Neural progenitor cell (in vitro differentiated cells): ENCODE results near the gene KPNA1. TPM values are rescaled to one million over a fixed set of nuclear protein-coding genes. Genes with fewer than 3 reads are reported as not detected.
A peak's percentile ranks its signal among the peaks of the same experiment; 100 is the strongest.
"Not testable (repeated sequence)": the region's sequence is repeated elsewhere in the genome, so short reads cannot be mapped to it uniquely, and the experiment has no call there.

ENCODE experiments used
- DNase-seq: peaks from one replicate; pipeline ENCODE4 v3.0.0-alpha.2; 2016; ENCODE audit warnings: low spot score
- H2AFZ ChIP-seq: fragments of 200-600 bp; sonication (generic); replicated peaks from 2 replicates; pipeline ENCODE4 v1.6.1; 2016; ENCODE audit warnings: antibody characterized with exemption
- H3F3A ChIP-seq: fragments of 200-600 bp; sonication (generic); 2 replicates; pipeline ENCODE4 v1.6.1; 2016; ENCODE audit warnings: antibody characterized with exemption, low read depth
- H3K27ac ChIP-seq: fragments of 200-600 bp; sonication (generic); 2 replicates; pipeline ENCODE4 v1.5.1; 2016; ENCODE audit warnings: mild to moderate bottlenecking
- H3K27me3 ChIP-seq: fragments of 200-600 bp; sonication (generic); 2 replicates; pipeline ENCODE4 v1.6.1; 2016; ENCODE audit warnings: mild to moderate bottlenecking, moderate library complexity
- H3K36me3 ChIP-seq: fragments of 200-600 bp; sonication (generic); 2 replicates; pipeline ENCODE4 v1.5.1; 2016
- H3K4me1 ChIP-seq: fragments of 200-600 bp; sonication (generic); 2 replicates; pipeline ENCODE4 v1.6.1; 2016; ENCODE audit warnings: mixed run types
- H3K4me2 ChIP-seq: fragments of 200-600 bp; sonication (generic); 2 replicates; pipeline ENCODE4 v1.6.1; 2016
- H3K4me3 ChIP-seq: fragments of 200-600 bp; sonication (generic); 2 replicates; pipeline ENCODE4 v1.5.1; 2016
- H3K79me2 ChIP-seq: fragments of 200-600 bp; sonication (generic); 2 replicates; pipeline ENCODE4 v1.6.1; 2016; ENCODE audit warnings: low read depth
- H3K9ac ChIP-seq: fragments of 200-600 bp; sonication (generic); 2 replicates; pipeline ENCODE4 v1.6.1; 2016
- H3K9me3 ChIP-seq: fragments of 200-600 bp; sonication (generic); 2 replicates; pipeline ENCODE4 v1.5.1; 2016; ENCODE audit warnings: low read depth
- H4K20me1 ChIP-seq: fragments of 200-600 bp; sonication (generic); 2 replicates; pipeline ENCODE4 v1.6.1; 2016; ENCODE audit warnings: low read depth
- H3K27ac Mint-ChIP-seq: 3 replicates; pipeline ENCODE4 v1.8.0; 2021; ENCODE audit warnings: mixed read lengths
- H3K27me3 Mint-ChIP-seq: 2 replicates; pipeline ENCODE4 v1.8.0; 2022; ENCODE audit warnings: low read depth, mild to moderate bottlenecking, inconsistent platforms, moderate library complexity, mixed read lengths; ENCODE audit not compliant: insufficient read depth
- H3K36me3 Mint-ChIP-seq: 3 replicates; pipeline ENCODE4 v1.8.0; 2021; ENCODE audit warnings: mixed read lengths
- H3K4me1 Mint-ChIP-seq: 3 replicates; pipeline ENCODE4 v1.8.0; 2021; ENCODE audit warnings: mixed read lengths
- H3K4me3 Mint-ChIP-seq: 3 replicates; pipeline ENCODE4 v1.8.0; 2021; ENCODE audit warnings: mild to moderate bottlenecking, moderate library complexity, mixed read lengths
- H3K9me3 Mint-ChIP-seq: 3 replicates; pipeline ENCODE4 v1.8.0; 2020; ENCODE audit warnings: mixed read lengths
- EZH2 ChIP-seq: fragments of 200-600 bp; sonication (generic); IDR thresholded peaks from 2 replicates; pipeline ENCODE4 v1.6.1; 2017; ENCODE audit warnings: antibody characterized with exemption, mild to moderate bottlenecking, moderate library complexity
- EZH2phosphoT487 ChIP-seq: fragments of 200-600 bp; sonication (generic); IDR thresholded peaks from 2 replicates; pipeline ENCODE4 v1.6.1; 2017; ENCODE audit warnings: antibody characterized with exemption
- total RNA-seq: library from RNA; depleted of rRNA; stranded (reverse); fragments of >200 nt; gene quantifications from 2 replicates; pipeline ENCODE4 v1.2.3, GENCODE V29; 2015; ENCODE audit warnings: low replicate concordance
- TF ChIP-seq, protein P1 (sequence below): fragments of 200-600 bp; sonication (generic); IDR thresholded peaks from 2 replicates; pipeline ENCODE4 v1.5.1; 2017; ENCODE audit warnings: antibody characterized with exemption, mild to moderate bottlenecking

KPNA1 gene
- total RNA-seq, 1 donor from 2014 or later, result 37.1 TPM

DNA sequence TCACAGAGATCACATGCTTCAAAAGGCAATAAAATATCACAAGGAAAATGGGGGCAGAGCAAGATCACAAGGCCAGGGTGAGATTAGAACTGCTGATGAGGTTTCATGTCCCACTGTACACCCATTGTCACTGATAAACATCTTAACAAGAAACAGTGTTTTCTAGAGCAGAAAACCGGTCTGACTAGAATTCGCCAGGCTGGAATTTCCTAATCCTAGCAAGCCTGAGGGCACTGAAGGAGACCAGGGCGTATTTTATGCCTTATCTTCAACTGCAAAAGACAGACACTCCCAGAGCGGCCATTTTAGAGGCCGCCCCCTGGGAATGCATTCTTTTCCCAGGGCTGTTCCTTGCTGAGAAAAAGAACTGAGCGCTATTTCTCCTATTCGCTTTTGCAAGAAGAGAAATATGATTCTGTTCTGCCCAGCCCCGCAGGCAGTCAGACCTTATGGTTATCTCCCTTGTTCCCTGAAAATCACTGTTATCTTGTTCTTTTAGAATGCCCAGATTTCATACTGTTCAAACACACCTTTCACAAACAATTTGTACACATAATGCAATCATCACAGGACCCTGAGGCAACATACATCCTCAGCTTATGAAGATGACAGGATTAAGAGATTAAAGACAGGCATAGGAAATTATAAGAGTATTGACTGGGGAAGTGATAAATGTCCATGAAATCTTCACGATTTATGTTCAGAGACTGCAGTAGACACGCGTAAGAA lies 70.8 kb downstream of the KPNA1 start:
- H4K20me1 ChIP-seq, H3K27ac ChIP-seq, H3K36me3 ChIP-seq, H3K4me3 Mint-ChIP-seq, H3K27me3 Mint-ChIP-seq, H3K4me1 Mint-ChIP-seq, H3K9me3 ChIP-seq, H3K4me3 ChIP-seq, H3K9ac ChIP-seq, H3K9me3 Mint-ChIP-seq, H2AFZ ChIP-seq, H3K27ac Mint-ChIP-seq, H3K27me3 ChIP-seq: not testable (repeated sequence)
- Histone ChIP-seq H3K4me2 (peak overlapping the region; percentile 47), H3K79me2 (peaks cover 30% of the 10 kb centered on the region), H3F3A (peaks cover 10% of the 10 kb centered on the region), H3K4me1 (peaks cover 12% of the 10 kb centered on the region)
- H3K36me3 Mint-ChIP-seq, result peaks cover 58% of the 10 kb centered on the region
- DNase-seq, result peak; percentile 10

DNA sequence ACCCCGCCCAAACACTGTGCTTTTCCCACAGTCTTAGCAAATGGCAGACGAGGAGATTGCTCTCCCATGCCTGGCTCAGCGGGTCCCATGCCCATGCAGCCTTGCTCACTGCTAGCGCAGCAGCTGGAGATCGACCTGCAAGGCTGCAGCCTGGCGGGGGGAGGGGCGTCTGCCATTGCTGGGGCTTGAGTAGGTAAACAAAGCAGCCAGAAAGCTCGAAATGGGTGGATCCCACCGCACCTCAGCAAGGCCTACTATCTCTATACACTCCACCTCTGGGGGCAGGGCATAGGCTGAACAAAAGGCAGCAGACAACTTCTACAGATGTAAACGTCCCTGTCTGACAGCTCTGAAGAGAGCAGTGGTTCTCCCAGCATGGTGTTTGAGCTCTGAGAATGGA lies 71.6 kb downstream of the KPNA1 start:
- Histone ChIP-seq H3K9ac (no peak overlapping the region), H3K4me2 (peak overlapping the region; percentile 47), H3K27me3 (no peaks in the 10 kb centered on the region), H3K4me3 (no peak overlapping the region), H3K27ac (no peak overlapping the region), H4K20me1 (no peaks in the 10 kb centered on the region), H3F3A (peaks cover 10% of the 10 kb centered on the region), H3K79me2 (peaks cover 23% of the 10 kb centered on the region), H2AFZ (no peak overlapping the region), H3K9me3 (no peaks in the 10 kb centered on the region), H3K4me1 (peaks cover 12% of the 10 kb centered on the region), H3K36me3 (peaks cover 11% of the 10 kb centered on the region)
- TF ChIP-seq EZH2 (no peak), EZH2phosphoT487 (no peak)
- TF ChIP-seq, protein P1, sequence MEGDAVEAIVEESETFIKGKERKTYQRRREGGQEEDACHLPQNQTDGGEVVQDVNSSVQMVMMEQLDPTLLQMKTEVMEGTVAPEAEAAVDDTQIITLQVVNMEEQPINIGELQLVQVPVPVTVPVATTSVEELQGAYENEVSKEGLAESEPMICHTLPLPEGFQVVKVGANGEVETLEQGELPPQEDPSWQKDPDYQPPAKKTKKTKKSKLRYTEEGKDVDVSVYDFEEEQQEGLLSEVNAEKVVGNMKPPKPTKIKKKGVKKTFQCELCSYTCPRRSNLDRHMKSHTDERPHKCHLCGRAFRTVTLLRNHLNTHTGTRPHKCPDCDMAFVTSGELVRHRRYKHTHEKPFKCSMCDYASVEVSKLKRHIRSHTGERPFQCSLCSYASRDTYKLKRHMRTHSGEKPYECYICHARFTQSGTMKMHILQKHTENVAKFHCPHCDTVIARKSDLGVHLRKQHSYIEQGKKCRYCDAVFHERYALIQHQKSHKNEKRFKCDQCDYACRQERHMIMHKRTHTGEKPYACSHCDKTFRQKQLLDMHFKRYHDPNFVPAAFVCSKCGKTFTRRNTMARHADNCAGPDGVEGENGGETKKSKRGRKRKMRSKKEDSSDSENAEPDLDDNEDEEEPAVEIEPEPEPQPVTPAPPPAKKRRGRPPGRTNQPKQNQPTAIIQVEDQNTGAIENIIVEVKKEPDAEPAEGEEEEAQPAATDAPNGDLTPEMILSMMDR, result no peak
- peak; percentile 56 for DNase-seq
- Mint-ChIP-seq H3K27ac (no peak overlapping the region), H3K4me3 (no peak overlapping the region), H3K4me1 (no peaks in the 10 kb centered on the region), H3K27me3 (no peaks in the 10 kb centered on the region), H3K9me3 (peaks cover 3% of the 10 kb centered on the region), H3K36me3 (peaks cover 52% of the 10 kb centered on the region)

GRCh38 chr3:122435950-122436349 lies 78.8 kb downstream of the KPNA1 start:
- no peaks in the 10 kb centered on the region for H3K4me1 Mint-ChIP-seq
- no peaks in the 10 kb centered on the region for H4K20me1 ChIP-seq
- no peaks in the 10 kb centered on the region for H3K27me3 ChIP-seq
- no peak overlapping the region for H2AFZ ChIP-seq
- H3F3A ChIP-seq, result no peaks in the 10 kb centered on the region
- peaks cover 4% of the 10 kb centered on the region for H3K9me3 Mint-ChIP-seq
- H3K27ac ChIP-seq, result no peak overlapping the region
- H3K4me2 ChIP-seq, result no peak overlapping the region
- no peak overlapping the region for H3K27ac Mint-ChIP-seq
- peaks cover 38% of the 10 kb centered on the region for H3K36me3 Mint-ChIP-seq
- H3K9me3 ChIP-seq, result no peaks in the 10 kb centered on the region
- no peak overlapping the region for H3K4me3 Mint-ChIP-seq
- H3K27me3 Mint-ChIP-seq, result no peaks in the 10 kb centered on the region
- H3K79me2 ChIP-seq, result no peaks in the 10 kb centered on the region
- no peaks in the 10 kb centered on the region for H3K4me1 ChIP-seq
- H3K36me3 ChIP-seq, result peaks cover 31% of the 10 kb centered on the region
- DNase-seq, result no peak
- no peak overlapping the region for H3K9ac ChIP-seq
- TF ChIP-seq EZH2, result no peak
- TF ChIP-seq, protein P1, result no peak
- TF ChIP-seq EZH2phosphoT487, result no peak
- H3K4me3 ChIP-seq, result no peak overlapping the region

DNA sequence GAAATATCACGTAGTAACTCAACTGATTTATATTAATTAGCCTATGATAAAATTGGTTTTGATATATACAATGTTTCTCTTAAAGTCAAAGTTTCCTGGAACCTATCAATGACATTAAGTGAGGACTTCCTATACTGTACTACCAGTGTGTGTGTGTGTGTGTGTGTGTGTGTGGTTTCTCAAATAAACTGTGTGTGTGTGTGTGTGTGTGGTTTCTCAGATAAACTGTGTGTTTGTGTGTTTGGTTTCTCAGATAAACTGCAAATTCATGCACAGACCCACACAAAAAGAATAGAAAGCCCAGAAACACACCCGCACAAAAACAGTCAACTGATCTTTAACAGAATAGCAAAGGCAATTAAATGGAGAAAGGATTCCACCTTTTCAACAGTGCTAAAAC lies 84.4 kb downstream of the KPNA1 start:
- DNase-seq, result no peak
- Histone ChIP-seq H2AFZ (no peak overlapping the region), H3K4me2 (no peak overlapping the region), H3K4me3 (no peak overlapping the region), H3K9me3 (no peaks in the 10 kb centered on the region), H3K9ac (no peak overlapping the region), H4K20me1 (no peaks in the 10 kb centered on the region), H3K79me2 (no peaks in the 10 kb centered on the region), H3K27me3 (no peaks in the 10 kb centered on the region), H3K4me1 (no peaks in the 10 kb centered on the region), H3K36me3 (no peaks in the 10 kb centered on the region), H3F3A (peaks cover 19% of the 10 kb centered on the region), H3K27ac (no peak overlapping the region)
- Mint-ChIP-seq H3K9me3 (no peaks in the 10 kb centered on the region), H3K4me1 (no peaks in the 10 kb centered on the region), H3K27me3 (no peaks in the 10 kb centered on the region), H3K36me3 (peaks cover 44% of the 10 kb centered on the region), H3K4me3 (no peak overlapping the region), H3K27ac (no peak overlapping the region)
- TF ChIP-seq EZH2, result no peak
